Astrocyte (in vitro differentiated cells and primary cell): ENCODE measurements around the gene HERC2. TPM values are rescaled to one million over a fixed set of nuclear protein-coding genes. Genes with fewer than 3 reads are reported as not detected.

Experiments used
- DNase-seq: peaks from one replicate; pipeline ENCODE4 v3.0.0-alpha.2; 2010; ENCODE audit warnings: low read depth
- FAIRE-seq: peaks from 2 replicates; lab custom pipeline; 2011; peaks lifted over from hg19 to GRCh38; lab: Jason Lieb, UNC
- H2AFZ ChIP-seq: 2 replicates; pipeline ENCODE4 v1.6.0; 2012; ENCODE audit warnings: low read depth, low read length, inconsistent platforms
- H3K27ac ChIP-seq: 2 replicates; pipeline ENCODE4 v1.5.1; 2011; ENCODE audit warnings: low read depth, low read length, inconsistent platforms
- H3K27me3 ChIP-seq: 2 replicates; pipeline ENCODE4 v1.6.0; 2011; ENCODE audit warnings: low read length, inconsistent platforms; ENCODE audit not compliant: insufficient read depth
- H3K36me3 ChIP-seq: 2 replicates; pipeline ENCODE4 v1.5.1; 2011; ENCODE audit warnings: low read length, inconsistent platforms; ENCODE audit not compliant: insufficient read depth
- H3K4me1 ChIP-seq: 2 replicates; pipeline ENCODE4 v1.5.1; 2011; ENCODE audit warnings: low read length, inconsistent platforms; ENCODE audit not compliant: insufficient read depth
- H3K4me2 ChIP-seq: 2 replicates; pipeline ENCODE4 v1.6.0; 2012; ENCODE audit warnings: low read length, inconsistent platforms
- H3K4me3 ChIP-seq: 2 replicates; pipeline ENCODE4 v1.5.1; 2011; ENCODE audit warnings: low read depth, mild to moderate bottlenecking, low read length, inconsistent platforms; ENCODE audit not compliant: insufficient read depth
- H3K79me2 ChIP-seq: 2 replicates; pipeline ENCODE4 v1.6.0; 2012; ENCODE audit warnings: mild to moderate bottlenecking, low read length, inconsistent platforms; ENCODE audit not compliant: insufficient read depth
- H3K9ac ChIP-seq: 2 replicates; pipeline ENCODE4 v1.6.0; 2012; ENCODE audit warnings: mild to moderate bottlenecking, low read length, inconsistent platforms
- H3K9me3 ChIP-seq: 2 replicates; pipeline ENCODE4 v1.5.1; 2012; ENCODE audit warnings: low read depth, mild to moderate bottlenecking, low read length, inconsistent platforms; ENCODE audit not compliant: insufficient read depth
- H4K20me1 ChIP-seq: 2 replicates; pipeline ENCODE4 v1.6.0; 2012; ENCODE audit warnings: low read length, inconsistent platforms; ENCODE audit not compliant: insufficient read depth
- H3K27ac Mint-ChIP-seq: one replicate; pipeline ENCODE4 v1.8.0; 2021; ENCODE audit warnings: mild to moderate bottlenecking, mixed read lengths; ENCODE audit not compliant: unreplicated experiment
- H3K27me3 Mint-ChIP-seq: one replicate; pipeline ENCODE4 v1.8.0; 2021; ENCODE audit warnings: low read depth, mixed read lengths; ENCODE audit not compliant: unreplicated experiment
- H3K36me3 Mint-ChIP-seq: one replicate; pipeline ENCODE4 v1.8.0; 2021; ENCODE audit warnings: low read depth, mixed read lengths; ENCODE audit not compliant: unreplicated experiment
- H3K4me1 Mint-ChIP-seq: one replicate; pipeline ENCODE4 v1.8.0; 2021; ENCODE audit warnings: low read depth, mixed read lengths; ENCODE audit not compliant: unreplicated experiment
- H3K4me3 Mint-ChIP-seq: one replicate; pipeline ENCODE4 v1.8.0; 2021; ENCODE audit warnings: mild to moderate bottlenecking, moderate library complexity, mixed read lengths; ENCODE audit not compliant: unreplicated experiment
- H3K9me3 Mint-ChIP-seq: one replicate; pipeline ENCODE4 v1.8.0; 2021; ENCODE audit warnings: mild to moderate bottlenecking, mixed read lengths; ENCODE audit not compliant: unreplicated experiment
- EZH2 ChIP-seq: IDR thresholded peaks from 2 replicates; pipeline ENCODE4 v1.6.1; 2012; ENCODE audit warnings: mild to moderate bottlenecking, low read length, inconsistent platforms; ENCODE audit not compliant: insufficient read depth
- total RNA-seq: library from RNA; stranded (reverse); gene quantifications from 2 replicates; pipeline ENCODE4 v1.2.1, GENCODE V29; 2021
- TF ChIP-seq, protein P1 (sequence below): IDR thresholded peaks from 2 replicates; pipeline ENCODE4 v1.5.1; 2011; ENCODE audit warnings: low read depth, mild to moderate bottlenecking, inconsistent platforms, low read length, moderate library complexity; ENCODE audit not compliant: insufficient read depth

HERC2 gene
- total RNA-seq, 1 donor from 2014 or later, result 61.5 TPM

DNA sequence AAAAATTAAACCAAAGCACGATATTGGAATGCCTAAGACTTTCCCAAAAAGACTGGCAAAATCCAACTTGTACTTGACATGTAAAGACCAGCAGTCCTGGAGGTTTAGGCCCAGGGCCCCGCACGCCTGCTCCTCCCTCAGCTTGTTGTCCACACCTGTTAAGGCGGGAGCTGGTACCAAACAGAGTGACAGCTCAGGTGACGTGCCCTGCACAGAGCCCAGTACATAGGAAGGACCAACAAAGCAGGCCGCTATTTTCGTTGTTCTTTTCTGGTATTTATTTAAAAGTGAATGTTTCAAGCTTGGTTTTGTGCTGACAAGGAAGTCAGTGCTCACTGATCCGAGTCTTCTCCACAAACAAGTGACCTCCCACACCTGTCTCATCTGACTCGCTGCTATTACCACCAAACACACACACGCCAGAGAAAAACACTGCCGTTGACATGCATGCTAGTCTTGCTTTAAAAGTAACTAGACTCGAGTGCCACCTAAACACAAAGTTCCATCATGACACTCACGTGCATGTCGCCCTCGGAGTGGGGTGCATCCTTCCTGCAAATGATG, 50.2 kb downstream of the HERC2 start:
- no peak overlapping the region for H3K27ac Mint-ChIP-seq
- H3K4me2 ChIP-seq, result no peak overlapping the region
- H3K4me1 ChIP-seq, result no peaks in the 10 kb centered on the region
- peaks cover 17% of the 10 kb centered on the region for H3K36me3 Mint-ChIP-seq
- H3K4me3 Mint-ChIP-seq, result no peak overlapping the region
- no peak overlapping the region for H3K27ac ChIP-seq
- TF ChIP-seq, protein P1, sequence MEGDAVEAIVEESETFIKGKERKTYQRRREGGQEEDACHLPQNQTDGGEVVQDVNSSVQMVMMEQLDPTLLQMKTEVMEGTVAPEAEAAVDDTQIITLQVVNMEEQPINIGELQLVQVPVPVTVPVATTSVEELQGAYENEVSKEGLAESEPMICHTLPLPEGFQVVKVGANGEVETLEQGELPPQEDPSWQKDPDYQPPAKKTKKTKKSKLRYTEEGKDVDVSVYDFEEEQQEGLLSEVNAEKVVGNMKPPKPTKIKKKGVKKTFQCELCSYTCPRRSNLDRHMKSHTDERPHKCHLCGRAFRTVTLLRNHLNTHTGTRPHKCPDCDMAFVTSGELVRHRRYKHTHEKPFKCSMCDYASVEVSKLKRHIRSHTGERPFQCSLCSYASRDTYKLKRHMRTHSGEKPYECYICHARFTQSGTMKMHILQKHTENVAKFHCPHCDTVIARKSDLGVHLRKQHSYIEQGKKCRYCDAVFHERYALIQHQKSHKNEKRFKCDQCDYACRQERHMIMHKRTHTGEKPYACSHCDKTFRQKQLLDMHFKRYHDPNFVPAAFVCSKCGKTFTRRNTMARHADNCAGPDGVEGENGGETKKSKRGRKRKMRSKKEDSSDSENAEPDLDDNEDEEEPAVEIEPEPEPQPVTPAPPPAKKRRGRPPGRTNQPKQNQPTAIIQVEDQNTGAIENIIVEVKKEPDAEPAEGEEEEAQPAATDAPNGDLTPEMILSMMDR, result no peak
- no peak for TF ChIP-seq EZH2
- FAIRE-seq (no peak), DNase-seq (no peak)
- H3K4me1 Mint-ChIP-seq, result no peaks in the 10 kb centered on the region
- no peaks in the 10 kb centered on the region for H3K27me3 ChIP-seq
- peaks cover 24% of the 10 kb centered on the region for H3K36me3 ChIP-seq
- H3K9me3 Mint-ChIP-seq, result no peaks in the 10 kb centered on the region
- H4K20me1 ChIP-seq, result peaks cover 17% of the 10 kb centered on the region
- no peak overlapping the region for H3K4me3 ChIP-seq
- no peak overlapping the region for H2AFZ ChIP-seq
- no peaks in the 10 kb centered on the region for H3K27me3 Mint-ChIP-seq
- H3K9ac ChIP-seq, result no peak overlapping the region
- peaks cover 4% of the 10 kb centered on the region for H3K79me2 ChIP-seq
- no peaks in the 10 kb centered on the region for H3K9me3 ChIP-seq

- TF ChIP-seq, protein P1, result no peak
- TF ChIP-seq EZH2, result no peak
- Mint-ChIP-seq H3K4me1 (no peaks in the 10 kb centered on the region), H3K4me3 (no peak overlapping the region), H3K27ac (no peak overlapping the region), H3K36me3 (peaks cover 19% of the 10 kb centered on the region), H3K27me3 (no peaks in the 10 kb centered on the region), H3K9me3 (no peaks in the 10 kb centered on the region)
- H3K27me3 ChIP-seq, result no peaks in the 10 kb centered on the region
- no peak overlapping the region for H3K4me3 ChIP-seq
- peaks cover 34% of the 10 kb centered on the region for H3K36me3 ChIP-seq
- H3K27ac ChIP-seq, result no peak overlapping the region
- peaks cover 10% of the 10 kb centered on the region for H3K79me2 ChIP-seq
- H3K9ac ChIP-seq, result no peak overlapping the region
- no peaks in the 10 kb centered on the region for H3K9me3 ChIP-seq
- H4K20me1 ChIP-seq, result peaks cover 20% of the 10 kb centered on the region
- H2AFZ ChIP-seq, result no peak overlapping the region
- DNase-seq (no peak), FAIRE-seq (no peak)
- H3K4me1 ChIP-seq, result no peaks in the 10 kb centered on the region
- no peak overlapping the region for H3K4me2 ChIP-seq
Measured at GRCh38 chr15:28269097-28269496, 52.9 kb downstream of the HERC2 start.

GRCh38 chr15:28267727-28268126, 54.3 kb downstream of the HERC2 start:
- H3K36me3 ChIP-seq, result peaks cover 40% of the 10 kb centered on the region
- no peaks in the 10 kb centered on the region for H3K4me1 ChIP-seq
- DNase-seq (no peak), FAIRE-seq (no peak)
- Mint-ChIP-seq H3K36me3 (peaks cover 24% of the 10 kb centered on the region), H3K27ac (no peak overlapping the region), H3K9me3 (no peaks in the 10 kb centered on the region), H3K4me3 (no peak overlapping the region), H3K4me1 (no peaks in the 10 kb centered on the region), H3K27me3 (no peaks in the 10 kb centered on the region)
- H3K4me3 ChIP-seq, result no peak overlapping the region
- H3K9me3 ChIP-seq, result no peaks in the 10 kb centered on the region
- no peaks in the 10 kb centered on the region for H3K27me3 ChIP-seq
- TF ChIP-seq, protein P1, result no peak
- no peak for TF ChIP-seq EZH2
- H3K27ac ChIP-seq, result no peak overlapping the region
- H3K4me2 ChIP-seq, result no peak overlapping the region
- H3K9ac ChIP-seq, result no peak overlapping the region
- H4K20me1 ChIP-seq, result peaks cover 18% of the 10 kb centered on the region
- no peak overlapping the region for H2AFZ ChIP-seq
- H3K79me2 ChIP-seq, result peaks cover 23% of the 10 kb centered on the region
